Effector CD4-positive, alpha-beta T cell (primary cell): Measurements from ENCODE around the gene UBALD1.

Experiments
- DNase-seq: peaks from one replicate; pipeline ENCODE4 v3.0.0-alpha.2; 2020
- total RNA-seq: gene quantifications from one replicate; lab custom pipeline; 2026; lab: John Stamatoyannopoulos, UW

UBALD1 gene
- total RNA-seq = 35.5 reads per million, percentile 60 among the genes with 10 or more reads in this experiment

DNA sequence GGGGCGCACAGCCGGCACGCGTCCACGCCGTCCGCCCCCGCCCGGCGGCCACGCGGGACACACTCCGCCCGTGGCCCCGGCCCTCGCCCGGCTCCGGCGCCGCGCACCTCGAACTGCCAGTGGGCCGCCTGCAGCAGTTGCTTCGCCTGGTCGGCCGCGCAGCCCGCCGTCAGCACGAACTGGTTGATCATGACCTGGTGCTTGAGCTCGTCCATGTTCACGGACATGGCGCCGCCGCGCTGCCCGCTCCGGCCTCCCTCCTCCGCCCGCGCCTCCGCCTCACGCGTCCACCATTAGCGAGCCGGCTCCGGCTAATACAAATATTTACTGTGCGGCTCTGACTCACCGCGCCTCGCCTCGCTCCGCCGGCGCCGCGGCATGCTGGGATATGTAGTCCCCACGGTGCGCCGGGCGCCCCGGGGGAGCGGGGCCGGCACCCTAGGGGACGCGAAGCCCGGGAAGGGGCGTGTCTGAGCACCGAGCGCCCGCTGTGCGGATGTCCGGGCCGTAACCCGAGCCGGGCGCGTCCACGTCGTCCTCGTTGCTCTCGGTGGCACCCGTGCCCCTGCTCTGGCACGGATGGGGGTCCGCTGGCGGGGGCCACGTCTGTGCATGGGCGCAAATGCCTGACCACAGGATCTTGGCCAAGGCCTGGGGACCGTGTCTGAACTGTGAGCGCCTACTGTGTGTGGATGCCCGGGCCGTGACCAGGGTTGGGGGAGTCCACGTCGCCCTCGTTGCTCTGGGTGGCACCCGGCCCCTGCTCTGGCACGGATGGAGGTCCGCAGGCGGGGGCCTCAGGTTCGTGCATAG, at the start of gene UBALD1:
Gene UBALD1, minus strand, starts transcription at position 318 of the 813 bp plus-strand sequence. Its CDS starts 91 bp downstream, at position 227.
- DNase-seq = peak; percentile 74

DNA sequence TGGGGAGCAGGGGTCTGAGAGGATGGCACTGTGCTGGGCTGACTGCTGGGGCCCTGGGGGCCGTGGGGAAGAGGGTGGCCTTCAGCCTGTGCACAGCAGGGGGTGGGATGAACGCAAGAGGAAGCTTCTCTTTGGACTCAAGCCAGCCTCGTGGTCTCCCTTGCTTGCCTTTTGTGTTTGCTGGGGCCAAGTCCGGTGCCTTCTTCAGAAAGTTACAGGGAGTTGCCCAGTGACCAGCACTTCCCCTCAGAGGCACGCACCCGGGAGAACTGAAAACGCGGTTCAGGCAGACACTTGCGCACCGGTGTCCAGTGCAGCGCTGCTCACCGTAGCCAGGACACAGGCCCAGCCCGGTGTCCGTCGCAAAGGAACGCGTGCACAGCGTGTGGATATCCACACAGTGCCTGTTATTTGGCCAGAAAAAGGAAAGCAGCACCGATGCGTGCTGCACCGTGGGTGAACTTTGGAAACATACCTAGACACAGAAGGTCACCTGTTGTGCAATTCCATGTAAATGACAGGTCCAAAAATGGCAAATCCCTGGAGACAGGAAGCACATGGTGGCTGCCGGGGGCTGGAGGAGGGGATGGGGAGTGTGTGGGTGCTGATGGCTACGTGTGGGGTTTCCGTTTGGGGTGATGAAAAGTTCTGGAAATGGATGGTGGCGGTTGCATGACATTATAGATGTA, 49.2 kb upstream of the UBALD1 start:
- DNase-seq = no peak

DNA sequence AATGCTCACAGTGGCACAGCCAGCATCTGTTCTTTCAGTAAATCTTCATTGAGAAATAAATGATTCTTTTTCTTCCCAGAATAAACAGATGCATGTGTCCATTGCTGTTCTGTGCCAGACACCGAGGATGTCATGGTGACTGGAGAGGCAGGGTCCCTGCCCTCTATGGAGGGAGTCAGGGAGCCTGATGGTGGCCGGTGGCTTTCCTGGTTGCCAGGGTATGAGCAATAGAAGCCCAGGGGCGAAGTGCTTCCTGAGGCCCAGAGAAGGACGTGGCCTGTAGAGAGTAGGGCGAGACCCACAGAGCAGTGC, 48.7 kb upstream of the UBALD1 start:
- DNase-seq = no peak

DNA sequence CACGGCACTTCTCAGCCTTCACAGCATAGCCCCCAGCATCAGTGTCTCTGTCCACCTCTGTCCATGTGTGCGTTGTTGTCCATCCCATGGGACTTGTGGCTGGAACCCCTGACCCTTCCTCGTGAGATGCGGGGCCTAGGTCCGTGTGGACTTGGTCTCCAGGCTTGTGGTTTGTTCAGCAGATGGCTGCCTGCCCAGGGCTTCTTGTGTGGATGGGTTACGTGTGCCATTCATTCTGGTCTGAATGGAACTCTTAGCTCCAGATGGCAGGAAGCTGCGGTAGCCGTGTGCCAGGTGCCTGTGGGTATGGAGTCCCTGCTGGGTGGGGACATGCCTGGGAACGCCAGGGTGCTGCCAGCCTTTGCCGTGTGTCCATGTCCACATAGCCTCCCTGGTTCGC, 47.0 kb upstream of the UBALD1 start:
- DNase-seq = no peak

DNA sequence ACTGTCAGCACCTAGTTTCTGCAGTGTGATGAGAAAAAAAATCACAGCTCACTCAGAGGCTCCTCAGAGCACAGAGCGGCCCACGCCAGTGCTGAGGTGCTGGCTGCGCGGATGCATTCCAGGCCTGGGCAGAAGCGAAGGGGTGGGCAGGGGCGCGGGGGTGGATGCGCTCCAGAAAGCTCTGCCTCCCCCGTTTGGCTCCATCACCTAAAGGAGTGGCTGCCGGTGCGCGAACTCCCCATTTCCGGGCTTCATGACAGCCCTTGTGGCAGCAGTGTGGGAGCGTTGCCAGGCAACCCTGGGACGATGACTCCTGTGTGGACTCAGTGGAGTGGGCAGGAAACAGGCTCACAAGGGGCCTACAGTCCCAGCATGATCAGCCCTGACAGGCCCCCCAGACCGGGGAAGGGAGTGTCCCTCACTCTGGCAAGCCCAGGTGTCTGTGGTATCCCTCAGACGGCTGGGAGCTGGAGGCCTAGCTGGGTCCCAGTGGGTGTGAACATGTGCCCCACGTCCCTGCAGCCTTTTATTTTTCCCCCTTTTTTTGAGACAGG, 45.8 kb upstream of the UBALD1 start:
- DNase-seq = peak; percentile 55

DNA sequence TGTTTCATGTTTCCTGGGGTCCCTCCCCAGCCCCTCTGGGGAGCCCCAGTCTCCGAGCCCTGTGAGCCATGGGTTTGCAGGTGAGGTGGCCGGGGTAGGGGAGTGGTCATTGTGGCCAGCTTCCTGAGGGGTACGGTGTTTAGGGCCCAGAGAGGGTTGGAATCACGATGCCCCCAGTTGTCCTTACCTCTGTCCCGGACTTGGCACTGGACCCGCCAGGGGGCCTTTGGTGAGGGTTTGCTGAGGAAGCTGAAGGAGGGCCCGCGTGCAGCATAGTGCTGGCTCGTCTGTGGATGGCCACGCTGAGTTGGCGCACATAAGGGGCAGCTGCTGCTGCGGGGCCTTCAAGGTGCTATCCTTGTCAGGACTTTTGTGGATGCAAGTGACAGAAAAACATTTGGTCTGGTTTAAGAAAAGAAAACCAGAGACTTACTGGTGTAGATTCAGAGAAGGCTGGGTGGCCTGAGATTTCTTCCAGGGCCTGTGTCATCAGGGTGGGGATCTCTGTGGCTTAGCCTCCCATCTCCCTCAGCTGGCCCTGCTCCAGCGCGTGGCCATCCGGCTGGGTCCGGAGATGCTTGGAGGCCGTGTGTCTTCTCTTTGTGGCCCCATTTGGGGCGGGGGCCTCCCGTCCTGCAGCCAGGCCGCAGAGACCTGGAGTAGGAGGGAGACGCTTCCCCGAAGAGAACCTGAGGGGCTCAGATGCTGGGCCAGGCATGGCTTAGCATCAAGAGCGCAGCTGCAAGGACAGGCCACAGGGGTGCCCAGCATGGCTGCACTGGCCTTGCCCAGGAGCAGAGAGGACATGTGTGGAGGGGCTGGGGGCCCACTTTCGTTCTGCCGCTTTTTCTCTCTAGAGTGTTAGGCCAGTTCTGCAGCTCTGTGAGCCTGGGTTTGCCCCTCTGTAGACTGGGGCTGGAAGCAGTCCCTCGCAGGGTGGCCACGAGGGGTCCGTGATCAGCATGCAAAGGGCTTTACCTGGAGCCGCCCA, 45.0 kb upstream of the UBALD1 start:
- no peak for DNase-seq

DNA sequence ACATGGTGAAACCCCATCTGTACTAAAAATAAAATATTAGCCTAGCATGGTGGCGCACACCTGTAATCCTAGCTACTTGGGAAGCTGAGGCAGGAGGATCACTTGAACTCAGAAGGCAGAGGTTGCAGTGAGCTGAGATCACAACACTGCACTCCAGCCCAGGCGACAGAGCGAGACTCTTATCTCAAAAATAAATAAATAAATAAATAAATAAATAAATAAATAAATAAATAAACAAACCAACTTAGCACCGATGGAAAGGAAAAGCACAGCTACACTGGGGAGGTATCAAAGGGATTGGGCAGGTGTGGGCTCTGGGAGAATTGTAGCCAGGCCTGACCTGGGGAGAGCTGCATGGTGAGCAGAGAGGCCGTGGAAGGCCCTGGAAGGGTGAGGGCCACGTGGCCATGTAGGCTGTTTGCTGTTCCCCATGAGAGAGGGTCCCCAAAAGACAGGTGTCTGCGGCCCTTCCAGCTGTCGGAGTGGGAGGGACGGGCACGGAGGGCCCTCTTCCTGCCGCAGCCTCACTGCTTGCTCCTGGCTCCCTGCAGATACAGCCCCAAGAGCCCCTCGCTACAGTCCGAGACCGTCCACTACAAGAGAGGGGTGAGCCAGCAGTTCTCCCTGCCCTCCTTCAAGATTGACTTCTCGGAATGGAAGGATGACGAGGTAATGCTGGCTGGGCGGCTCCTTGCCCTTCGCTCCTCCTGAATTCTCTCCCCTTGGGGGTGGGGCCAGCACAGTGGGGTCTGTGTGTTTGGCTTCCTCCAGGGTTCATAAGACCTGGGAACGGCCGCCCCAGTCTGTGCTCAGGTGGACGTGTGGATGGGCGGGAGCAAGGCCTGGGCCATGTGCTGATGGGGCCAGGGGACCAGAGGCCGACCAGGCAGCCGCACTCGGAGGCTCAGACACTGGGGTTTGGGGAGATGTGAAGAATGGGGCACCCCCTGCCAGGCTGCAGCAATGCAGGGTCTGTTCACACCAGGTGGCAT, 42.3 kb upstream of the UBALD1 start:
- no peak for DNase-seq

DNA sequence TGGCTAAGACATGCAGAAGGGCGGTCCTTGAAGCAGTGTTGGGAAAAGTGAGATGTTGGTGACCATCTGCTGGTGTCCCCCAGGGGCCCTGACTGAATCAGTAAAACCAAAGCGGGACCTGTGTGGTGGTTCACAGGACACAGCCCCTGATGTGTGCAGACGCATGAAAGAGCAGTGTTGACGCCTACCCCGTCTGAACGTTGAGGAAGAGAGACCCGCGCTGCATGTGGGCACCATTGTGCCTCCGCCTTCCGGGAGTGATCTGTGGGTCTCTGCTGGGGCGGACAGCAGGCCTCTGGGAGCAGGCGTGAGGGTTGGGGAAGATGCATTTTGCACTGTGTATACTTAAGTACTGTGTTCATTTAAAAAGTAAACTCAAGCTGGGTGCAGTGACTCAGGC, 41.5 kb upstream of the UBALD1 start:
- no peak for DNase-seq

DNA sequence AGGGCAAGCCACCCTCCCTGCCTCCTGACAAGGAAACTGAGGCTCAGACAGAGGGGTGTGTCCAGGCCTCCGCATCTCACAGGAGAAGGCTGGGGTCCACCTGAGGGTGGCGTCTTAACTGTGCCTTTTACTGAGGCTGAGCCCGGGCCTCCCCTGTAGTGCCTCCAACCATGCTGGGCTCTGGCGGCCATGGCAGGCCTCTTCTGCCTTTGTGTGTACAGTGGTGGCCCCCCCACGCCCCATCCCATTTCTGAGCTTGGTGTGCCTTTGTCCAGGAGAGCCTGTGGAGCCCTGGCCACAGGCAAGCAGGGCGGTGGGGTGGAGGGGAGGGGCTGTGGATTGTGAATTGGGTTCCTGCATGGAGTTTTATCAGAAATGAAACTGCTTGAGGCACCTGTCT, 41.1 kb upstream of the UBALD1 start:
- DNase-seq = no peak

DNA sequence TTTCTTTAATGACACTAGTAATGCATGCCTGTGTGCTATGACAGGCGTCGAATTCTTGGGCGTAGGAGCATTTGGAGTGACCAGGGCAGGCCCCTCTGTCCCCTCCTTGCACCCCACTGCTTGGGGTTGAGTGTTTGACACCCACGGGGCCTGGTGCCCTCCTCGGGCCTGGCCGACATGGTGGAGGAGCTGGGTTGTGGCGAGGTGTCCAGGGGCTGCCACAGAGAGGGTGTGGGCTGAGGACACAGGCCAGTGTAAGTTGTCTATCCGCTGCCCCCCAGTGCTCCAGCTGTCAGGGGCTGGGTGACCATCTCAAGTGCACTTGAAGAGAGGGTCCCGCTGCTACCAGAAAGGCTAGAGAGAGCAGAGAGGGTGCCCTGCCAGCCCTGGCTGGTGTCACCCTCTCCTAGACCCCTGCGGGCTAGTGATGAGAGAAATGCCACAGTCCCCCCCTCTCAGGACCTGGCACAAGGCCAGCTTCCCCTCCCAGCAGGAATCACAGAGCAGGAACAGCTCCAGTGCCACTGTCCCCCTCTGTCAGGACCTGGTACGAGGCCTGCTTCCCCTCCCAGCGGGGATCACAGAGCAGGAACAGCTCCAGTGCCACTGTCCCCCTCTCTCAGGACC, 40.4 kb upstream of the UBALD1 start:
- no peak for DNase-seq

DNA sequence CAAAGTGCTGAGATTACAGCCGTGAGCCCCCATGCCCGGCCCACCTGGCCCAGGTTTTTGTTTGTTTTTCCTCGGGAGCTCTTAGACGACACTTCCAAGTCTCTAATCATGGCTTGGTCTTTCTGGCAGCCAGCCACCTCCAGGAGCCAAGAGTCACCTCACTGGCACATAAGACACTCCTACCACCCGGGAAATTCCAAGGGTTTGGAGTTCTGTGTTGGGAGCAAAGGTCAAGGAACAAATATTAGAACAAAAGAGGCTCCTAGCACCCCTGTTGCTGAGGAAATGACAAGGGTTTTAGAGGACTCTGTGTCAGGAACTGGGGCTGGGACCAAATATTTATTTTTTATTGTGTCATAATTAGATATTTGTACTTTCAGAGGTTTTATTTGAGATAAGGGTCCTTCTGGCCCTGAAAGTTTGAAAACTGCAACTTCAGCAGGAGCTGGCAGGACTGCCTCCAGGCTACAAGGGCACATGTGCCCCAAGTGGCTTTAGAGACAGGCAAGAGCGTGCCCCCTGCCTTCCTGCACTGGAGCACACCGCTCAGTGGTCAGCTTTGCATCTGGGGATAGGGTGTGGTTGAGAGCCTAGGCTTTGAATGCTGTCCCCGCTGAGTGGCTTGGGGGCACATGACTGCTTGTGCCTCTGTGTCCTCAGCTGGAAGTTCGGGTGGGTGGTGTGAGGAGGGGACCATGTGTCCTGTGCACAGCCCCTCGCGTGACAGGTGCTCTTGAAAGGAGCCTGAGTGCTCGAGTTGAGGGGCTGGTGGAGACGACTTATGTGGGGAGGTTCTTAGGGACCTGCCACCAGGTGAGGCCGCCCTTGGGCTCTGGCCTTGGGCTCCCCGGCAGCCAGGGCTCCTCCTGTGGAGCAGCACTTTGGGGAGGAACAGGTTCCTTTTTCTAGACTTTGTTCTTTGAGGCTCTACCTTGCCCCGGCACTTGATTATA, 39.6 kb upstream of the UBALD1 start:
- DNase-seq = no peak

DNA sequence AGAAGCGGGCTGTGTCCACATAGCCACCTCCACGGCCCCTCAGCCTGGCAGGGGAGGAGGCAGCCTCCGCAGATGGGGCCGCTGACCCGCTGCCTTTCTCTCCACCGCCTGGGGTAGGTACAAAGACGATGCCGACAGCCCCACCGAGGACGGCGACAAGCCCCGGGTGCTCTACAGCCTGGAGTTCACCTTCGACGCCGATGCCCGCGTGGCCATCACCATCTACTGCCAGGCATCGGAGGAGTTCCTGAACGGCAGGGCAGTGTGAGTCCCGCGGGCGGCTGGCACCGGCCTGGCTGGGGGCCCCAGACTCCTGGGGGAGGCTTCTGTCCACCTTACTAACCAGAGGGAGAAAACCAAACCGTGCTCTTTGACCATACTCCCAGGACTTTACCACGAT, 37.9 kb upstream of the UBALD1 start:
- no peak for DNase-seq

DNA sequence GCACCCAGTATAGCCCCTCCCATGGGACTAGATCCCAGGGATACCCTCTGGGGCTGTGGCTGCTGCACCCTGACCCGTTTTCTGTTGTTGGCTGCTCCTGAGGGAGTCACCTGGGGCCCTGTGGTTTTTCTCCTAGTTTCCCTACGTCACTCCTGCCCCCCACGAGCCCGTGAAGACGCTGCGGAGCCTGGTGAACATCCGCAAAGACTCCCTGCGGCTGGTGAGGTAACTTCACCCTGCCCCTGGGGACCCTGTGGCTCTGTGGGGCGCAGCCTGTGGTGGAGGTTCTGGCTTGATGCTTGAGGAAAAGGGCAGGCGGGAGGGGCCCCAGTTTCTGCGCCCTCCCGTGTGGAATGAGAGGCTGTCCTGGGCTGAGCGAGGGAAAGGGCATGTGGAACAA, 37.1 kb upstream of the UBALD1 start:
- no peak for DNase-seq

DNA sequence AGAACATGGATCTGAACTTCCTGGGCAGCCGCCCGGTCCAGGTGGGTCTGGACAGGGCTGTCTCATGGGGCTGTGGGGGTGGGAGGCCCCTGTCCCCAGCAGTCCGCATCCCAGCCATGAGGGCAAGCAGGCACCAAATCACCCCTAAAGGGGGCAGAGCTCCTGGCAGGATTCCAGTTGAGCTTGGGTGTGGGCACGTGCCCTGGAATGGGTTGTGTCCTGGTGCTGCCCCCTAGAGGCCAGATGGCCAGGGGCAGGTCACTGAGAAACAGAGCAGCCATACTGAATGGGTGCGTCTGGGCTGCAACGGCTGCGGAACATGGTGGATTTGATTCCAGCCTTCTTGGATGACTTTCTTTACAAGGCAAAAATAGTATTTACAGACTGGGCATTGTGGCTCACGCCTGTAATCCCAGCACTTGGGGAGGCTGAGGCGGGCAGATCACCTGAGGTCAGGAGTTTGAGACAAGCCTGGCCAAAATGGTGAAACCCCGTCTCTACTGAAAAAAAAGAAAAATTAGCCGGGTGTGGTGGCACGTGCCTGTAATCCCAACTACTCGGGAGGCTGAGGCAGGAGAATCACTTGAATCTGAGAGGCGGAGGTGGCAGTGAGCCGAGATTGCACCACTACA, 35.9 kb upstream of the UBALD1 start:
- peak; percentile 68 for DNase-seq

DNA sequence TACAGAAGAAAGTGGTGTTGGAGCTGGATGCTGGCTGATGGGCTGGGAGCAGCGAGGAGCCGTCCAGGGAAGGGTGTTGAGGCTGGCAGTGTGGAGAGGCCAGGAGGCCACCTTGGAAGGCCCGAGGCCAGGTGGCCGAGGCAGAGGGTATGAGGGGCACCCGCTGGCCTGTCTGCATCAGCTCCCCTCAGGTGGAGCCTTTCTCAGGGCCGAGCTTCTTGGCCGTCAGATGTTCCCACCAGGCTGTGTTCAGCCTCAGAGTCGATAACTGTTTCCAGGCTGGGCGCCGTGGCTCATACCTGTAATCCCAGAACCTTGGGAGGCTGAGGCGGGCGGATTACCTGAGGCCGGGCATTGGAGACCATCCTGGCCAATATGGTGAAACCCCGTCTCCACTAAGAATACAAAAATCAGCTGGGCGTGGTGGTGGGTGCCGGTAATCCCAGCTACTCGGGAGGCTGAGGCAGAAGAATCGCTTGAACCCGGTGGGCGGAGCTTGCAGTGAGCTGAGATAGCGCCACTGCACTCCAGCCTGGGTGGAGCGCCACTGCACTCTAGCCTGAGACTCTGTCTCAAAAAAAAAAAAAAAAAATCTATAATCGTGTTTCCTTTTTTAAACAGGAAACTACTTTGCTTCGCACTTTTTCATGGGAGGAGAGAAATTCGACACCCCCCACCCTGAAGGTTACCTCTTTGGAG, 35.2 kb upstream of the UBALD1 start:
- no peak for DNase-seq

DNA sequence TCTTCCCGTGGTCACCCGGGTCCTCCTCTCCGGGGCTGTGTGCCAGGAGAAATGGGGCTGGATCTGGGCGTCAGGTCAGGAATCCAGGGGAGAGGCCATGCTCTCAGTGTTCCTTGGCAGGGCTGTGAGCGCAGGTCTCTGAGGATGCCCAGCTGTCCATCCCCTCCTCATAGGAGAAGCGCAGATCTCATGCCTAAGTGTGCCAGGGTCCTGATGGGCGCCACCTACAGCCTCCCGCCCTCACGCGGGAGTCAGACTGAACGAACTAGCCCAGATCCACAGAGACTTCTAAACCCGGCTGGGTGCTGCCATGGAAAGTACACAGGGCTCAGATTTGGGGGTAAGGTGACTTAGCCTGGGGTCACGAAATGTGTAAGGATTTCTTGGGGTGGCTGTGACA, 34.2 kb upstream of the UBALD1 start:
- DNase-seq = no peak

DNA sequence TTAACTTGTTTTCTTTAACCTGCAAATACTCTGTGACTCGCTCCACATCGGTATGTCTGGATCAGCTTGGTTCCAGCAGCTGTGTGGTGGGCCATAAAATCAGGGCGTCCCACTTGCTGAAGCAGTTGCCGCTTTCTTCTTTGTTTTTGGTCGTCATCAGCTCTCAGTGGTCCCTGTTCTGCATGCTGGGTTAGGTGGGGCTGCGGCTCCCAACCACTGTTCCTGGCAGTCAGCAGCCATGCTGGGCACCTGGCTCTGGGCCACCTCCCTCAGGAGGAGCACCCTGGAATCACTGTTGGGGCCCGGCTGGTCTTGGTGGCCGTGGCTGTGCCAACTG, 32.9 kb upstream of the UBALD1 start:
- DNase-seq = no peak

DNA sequence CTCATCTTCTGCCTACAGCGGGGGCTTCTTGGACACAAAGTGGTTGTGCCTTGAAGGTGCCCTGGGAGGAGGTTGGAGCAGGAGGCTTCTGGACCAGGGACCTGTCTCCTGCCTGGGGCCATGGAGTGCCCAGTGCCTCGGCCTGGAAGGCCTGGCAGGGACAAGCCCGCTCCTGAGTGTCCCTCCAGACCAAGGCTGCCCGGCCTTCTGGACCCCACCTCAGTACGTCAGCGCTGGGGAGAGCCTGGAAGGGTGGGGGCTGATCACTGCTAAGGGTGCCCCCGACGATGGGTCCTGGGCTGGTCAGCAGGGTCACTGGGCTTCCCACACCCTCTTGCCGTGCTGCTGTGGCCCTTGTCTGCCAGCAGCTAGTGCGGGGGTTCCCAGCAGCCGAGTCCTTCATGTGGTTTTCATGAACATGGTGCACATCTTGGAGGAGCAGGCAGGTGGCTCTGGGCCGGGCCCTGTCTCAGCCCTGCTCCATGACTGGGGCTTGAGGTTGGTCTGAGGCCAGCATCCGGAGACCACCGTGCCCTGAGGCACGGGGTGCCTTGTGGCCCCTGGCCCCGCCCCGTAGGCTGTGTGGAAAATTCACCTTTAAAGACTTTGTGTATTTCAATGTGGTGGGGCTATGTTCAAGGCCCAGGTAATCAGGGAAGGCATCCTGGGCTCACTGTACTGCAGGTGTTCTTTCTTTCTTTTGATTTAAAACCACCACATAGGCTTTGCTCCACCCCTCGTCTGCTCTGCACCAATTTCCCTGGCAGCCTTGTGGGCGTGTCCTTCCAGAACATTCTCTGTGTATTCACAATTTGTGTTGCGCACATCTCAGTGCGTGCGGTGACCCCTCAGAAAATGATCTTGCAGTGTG, 32.3 kb upstream of the UBALD1 start:
- DNase-seq = no peak
